ENCODE measurements around the gene PTGFRN. TPM values are rescaled to one million over a fixed set of nuclear protein-coding genes. Genes with fewer than 3 reads are reported as not detected.

PTGFRN gene
- total RNA-seq, 4 donors from 2014 or later: 64.5 to 92.0 (median 83.9) TPM

DNA sequence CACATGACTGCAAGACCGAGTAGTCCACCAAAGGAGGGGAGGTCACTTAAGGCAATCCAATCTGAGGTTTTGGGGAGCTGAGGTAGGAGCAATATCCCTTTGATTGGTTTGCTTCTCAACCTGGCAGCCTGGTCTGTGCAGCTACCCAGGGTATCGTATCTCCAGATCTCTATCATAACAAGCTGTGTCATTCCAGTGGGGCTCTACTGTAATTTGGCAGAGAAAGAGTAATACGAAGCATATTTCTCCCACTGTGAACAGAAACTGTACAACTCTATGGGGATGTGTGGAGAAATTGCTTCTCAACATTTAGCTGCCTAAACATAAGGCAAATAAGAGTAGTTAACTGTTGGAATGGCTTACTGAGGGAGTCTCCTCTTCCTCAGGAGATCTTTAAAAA is 112.4 kb downstream of the PTGFRN start:
- DNase-seq (ENCODE audit: low spot score in 2 of 2): no peak
- Histone ChIP-seq H3K36me3 (no peaks in the 10 kb centered on the region), H3K27ac (no peak overlapping the region), H3K4me3 (no peak overlapping the region), H3K4me1 (peaks cover 11% of the 10 kb centered on the region), H3K27me3 (no peaks in the 10 kb centered on the region), H3K9me3 (no peaks in the 10 kb centered on the region)
- TF ChIP-seq EP300 (IDR thresholded peaks at IDR 0.05) (no peak), POLR2A (IDR thresholded peaks at IDR 0.05) (no peak), POLR2AphosphoS5 (IDR thresholded peaks at IDR 0.05) (no peak)
- TF ChIP-seq, protein P1, sequence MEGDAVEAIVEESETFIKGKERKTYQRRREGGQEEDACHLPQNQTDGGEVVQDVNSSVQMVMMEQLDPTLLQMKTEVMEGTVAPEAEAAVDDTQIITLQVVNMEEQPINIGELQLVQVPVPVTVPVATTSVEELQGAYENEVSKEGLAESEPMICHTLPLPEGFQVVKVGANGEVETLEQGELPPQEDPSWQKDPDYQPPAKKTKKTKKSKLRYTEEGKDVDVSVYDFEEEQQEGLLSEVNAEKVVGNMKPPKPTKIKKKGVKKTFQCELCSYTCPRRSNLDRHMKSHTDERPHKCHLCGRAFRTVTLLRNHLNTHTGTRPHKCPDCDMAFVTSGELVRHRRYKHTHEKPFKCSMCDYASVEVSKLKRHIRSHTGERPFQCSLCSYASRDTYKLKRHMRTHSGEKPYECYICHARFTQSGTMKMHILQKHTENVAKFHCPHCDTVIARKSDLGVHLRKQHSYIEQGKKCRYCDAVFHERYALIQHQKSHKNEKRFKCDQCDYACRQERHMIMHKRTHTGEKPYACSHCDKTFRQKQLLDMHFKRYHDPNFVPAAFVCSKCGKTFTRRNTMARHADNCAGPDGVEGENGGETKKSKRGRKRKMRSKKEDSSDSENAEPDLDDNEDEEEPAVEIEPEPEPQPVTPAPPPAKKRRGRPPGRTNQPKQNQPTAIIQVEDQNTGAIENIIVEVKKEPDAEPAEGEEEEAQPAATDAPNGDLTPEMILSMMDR (IDR thresholded peaks at IDR 0.05): no peak
- WGBS: 79% methylated on average over 3 of the region's 3 CpGs

DNA sequence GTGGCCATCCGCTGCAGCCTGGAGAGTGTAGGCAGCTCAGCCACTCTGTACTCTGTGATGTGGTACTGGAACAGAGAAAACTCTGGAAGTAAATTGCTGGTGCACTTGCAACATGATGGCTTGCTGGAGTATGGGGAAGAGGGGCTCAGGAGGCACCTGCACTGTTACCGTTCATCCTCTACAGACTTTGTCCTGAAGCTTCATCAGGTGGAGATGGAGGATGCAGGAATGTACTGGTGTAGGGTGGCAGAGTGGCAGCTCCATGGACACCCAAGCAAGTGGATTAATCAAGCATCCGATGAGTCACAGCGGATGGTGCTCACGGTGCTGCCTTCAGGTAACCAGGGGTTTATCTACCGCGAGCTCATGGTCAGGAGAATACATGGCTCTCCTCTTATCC is 115.9 kb downstream of the PTGFRN start:
- WGBS: 92% methylated on average over 7 of the region's 7 CpGs

DNA sequence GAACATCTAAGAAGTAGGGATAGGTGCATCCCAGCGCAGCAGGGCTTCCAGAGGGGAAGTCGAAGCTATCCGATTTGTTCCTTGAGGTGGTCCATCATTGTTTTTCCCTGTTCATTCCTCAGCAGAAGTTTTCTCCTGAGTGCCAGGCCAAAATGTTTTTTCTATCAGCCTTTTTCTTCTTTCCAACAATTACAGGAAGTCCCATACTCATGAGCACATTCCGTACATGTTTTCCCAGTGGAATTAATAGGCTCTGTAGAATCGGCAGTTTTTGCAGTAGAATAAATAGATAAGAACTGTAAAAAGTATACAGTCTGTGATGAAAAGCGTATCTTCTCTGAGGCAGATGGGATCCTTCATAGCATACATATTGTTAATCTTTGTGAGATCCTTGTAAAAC is 116.6 kb downstream of the PTGFRN start:
- WGBS: 66% methylated on average over 6 of the region's 6 CpGs
- no peak overlapping the region for H3K27ac ChIP-seq

More for the DNA sequence above, 115.9 kb downstream of the PTGFRN start:
- no peak for DNase-seq (ENCODE audit: low spot score in 2 of 2)
- H3K4me3 ChIP-seq: no peak overlapping the region
- peaks cover 11% of the 10 kb centered on the region for H3K4me1 ChIP-seq
- H3K27ac ChIP-seq: no peak overlapping the region
- no peaks in the 10 kb centered on the region for H3K9me3 ChIP-seq
- no peaks in the 10 kb centered on the region for H3K27me3 ChIP-seq
- TF ChIP-seq, protein P1 (IDR thresholded peaks at IDR 0.05): no peak
- TF ChIP-seq EP300 (IDR thresholded peaks at IDR 0.05) (no peak), POLR2AphosphoS5 (IDR thresholded peaks at IDR 0.05) (no peak), POLR2A (IDR thresholded peaks at IDR 0.05) (no peak)
- H3K36me3 ChIP-seq: no peaks in the 10 kb centered on the region

DNA sequence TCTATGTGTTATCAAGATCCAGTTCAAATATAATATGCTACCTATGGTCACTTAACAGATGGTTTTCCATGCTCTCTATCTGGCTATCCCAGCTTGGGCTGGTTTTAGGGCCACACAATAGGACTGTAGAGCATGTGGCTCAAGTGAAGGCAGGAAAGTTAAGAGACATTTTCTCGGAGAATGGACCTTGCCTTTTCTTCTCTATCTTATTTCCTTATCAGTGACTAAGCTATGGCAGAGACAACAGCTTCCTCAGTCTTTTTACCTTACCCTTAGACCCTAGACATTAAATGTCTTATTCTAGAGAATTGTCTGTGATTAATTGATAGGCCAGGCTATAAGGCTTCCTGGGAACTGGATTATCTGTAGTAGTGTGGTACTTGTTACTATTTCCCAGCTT is 120.0 kb downstream of the PTGFRN start:
- no peak overlapping the region for H3K27ac ChIP-seq
- no peaks in the 10 kb centered on the region for H3K27me3 ChIP-seq
- H3K4me1 ChIP-seq: peaks cover 11% of the 10 kb centered on the region
- H3K36me3 ChIP-seq: no peaks in the 10 kb centered on the region
- 100% methylated on average over 1 of the region's 1 CpG for WGBS
- TF ChIP-seq, protein P1 (IDR thresholded peaks at IDR 0.05): no peak
- TF ChIP-seq POLR2A (IDR thresholded peaks at IDR 0.05): no peak
- no peak for TF ChIP-seq POLR2AphosphoS5 (IDR thresholded peaks at IDR 0.05)
- no peak for TF ChIP-seq EP300 (IDR thresholded peaks at IDR 0.05)
- no peaks in the 10 kb centered on the region for H3K9me3 ChIP-seq
- no peak overlapping the region for H3K4me3 ChIP-seq
- DNase-seq (ENCODE audit: low spot score in 2 of 2): no peak

More for the DNA sequence above, 116.6 kb downstream of the PTGFRN start:
- Histone ChIP-seq H3K36me3 (no peaks in the 10 kb centered on the region), H3K27me3 (no peaks in the 10 kb centered on the region), H3K4me3 (no peak overlapping the region), H3K9me3 (no peaks in the 10 kb centered on the region), H3K4me1 (peaks cover 11% of the 10 kb centered on the region)
- no peak for DNase-seq (ENCODE audit: low spot score in 2 of 2)
- TF ChIP-seq EP300 (IDR thresholded peaks at IDR 0.05) (no peak), POLR2AphosphoS5 (IDR thresholded peaks at IDR 0.05) (no peak), POLR2A (IDR thresholded peaks at IDR 0.05) (no peak)
- TF ChIP-seq, protein P1 (IDR thresholded peaks at IDR 0.05): no peak

DNA sequence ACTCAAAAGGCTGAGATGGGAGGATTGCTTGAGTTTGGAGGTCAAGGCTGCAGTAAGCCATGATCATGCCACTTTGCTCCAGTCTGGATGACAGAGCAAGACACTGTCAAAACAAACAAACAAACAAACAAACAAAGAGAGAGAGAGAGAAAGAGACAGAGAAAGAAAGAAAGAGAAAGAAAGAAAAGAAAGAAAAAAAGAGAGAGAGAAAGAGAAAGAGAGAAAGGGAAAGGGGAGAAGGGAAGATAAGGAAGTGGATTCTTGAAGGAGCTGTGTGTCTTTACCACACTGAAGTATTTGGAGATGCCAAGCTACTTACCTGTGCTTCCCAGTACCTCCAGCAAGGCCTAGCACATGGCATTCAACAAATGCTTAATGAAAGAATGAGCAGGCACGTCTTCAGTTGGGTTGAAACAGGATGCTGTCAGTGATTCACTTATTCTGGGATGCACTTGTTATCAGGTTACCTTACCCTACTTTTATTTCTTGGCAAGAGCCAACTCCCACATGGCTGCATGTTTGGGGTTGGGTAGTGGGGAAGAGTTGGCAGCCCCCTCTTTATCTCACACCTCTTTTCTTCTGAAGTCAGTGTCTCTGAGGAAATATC is 120.7 kb downstream of the PTGFRN start:
- WGBS: 75% methylated on average over 1 of the region's 1 CpG
- DNase-seq (ENCODE audit: low spot score in 2 of 2): no peak
- TF ChIP-seq POLR2A (IDR thresholded peaks at IDR 0.05): no peak
- TF ChIP-seq, protein P1 (IDR thresholded peaks at IDR 0.05): no peak
- TF ChIP-seq POLR2AphosphoS5 (IDR thresholded peaks at IDR 0.05): no peak
- TF ChIP-seq EP300 (IDR thresholded peaks at IDR 0.05): no peak
- Histone ChIP-seq H3K27ac (no peak overlapping the region), H3K27me3 (no peaks in the 10 kb centered on the region), H3K4me1 (peaks cover 11% of the 10 kb centered on the region), H3K4me3 (no peak overlapping the region), H3K36me3 (no peaks in the 10 kb centered on the region), H3K9me3 (no peaks in the 10 kb centered on the region)
